GM12864 (cell line): ENCODE results near the gene FZD8.
A peak's percentile ranks its signal among the peaks of the same experiment; 100 is the strongest.

Experiments used
- DNase-seq: peaks from one replicate; pipeline ENCODE4 v3.0.0-alpha.2; 2011; ENCODE audit warnings: low read depth
- H3K4me3 ChIP-seq: 2 replicates; pipeline ENCODE4 v1.5.1; 2011; ENCODE audit warnings: mild to moderate bottlenecking, low read depth, low read length, control low read depth
- TF ChIP-seq, protein P1 (sequence below): IDR thresholded peaks from 2 replicates; pipeline ENCODE4 v1.5.1; 2011; ENCODE audit warnings: low read depth, mild to moderate bottlenecking, moderate library complexity, low read length, control low read depth, inconsistent platforms; ENCODE audit errors: missing control alignments

FZD8 gene

DNA sequence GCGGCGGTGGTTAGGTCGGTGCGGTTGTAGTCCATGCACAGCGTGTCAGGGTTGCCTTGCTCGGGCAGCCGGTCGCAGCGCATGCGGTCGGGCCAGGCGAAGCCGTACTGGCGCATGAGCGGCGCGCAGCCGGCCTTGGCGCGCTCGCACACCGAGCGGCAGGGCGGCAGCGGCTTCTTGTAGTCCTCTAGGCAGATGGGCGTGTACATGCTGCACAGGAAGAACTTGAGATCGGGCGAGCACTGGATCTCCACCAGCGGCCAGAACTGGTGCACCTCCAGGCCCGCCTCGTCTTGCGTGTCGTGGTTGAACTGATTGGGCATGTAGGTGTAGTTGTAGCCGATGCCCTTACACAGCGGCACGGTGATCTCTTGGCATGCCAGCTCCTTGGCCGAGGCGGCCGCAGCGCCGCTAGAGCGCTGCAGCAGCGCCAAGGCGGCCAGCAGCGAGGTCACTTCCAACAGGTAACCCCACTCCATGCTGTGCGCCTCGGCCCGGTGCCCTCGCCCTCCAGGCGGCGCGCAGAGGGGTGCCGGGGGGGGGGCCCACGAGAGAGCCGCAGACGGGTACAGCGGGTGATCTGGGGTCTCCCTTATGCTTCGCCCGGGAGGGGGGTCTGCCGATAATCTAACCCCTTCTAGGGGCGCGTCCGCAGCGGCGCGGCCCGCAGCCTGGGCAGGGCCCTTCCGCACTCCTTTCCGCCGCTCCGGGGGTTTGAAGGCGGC, 983 bp downstream of the FZD8 start:
- DNase-seq: peak; percentile 15
- H3K4me3 ChIP-seq: peak overlapping the region; percentile 58
- TF ChIP-seq, protein P1, sequence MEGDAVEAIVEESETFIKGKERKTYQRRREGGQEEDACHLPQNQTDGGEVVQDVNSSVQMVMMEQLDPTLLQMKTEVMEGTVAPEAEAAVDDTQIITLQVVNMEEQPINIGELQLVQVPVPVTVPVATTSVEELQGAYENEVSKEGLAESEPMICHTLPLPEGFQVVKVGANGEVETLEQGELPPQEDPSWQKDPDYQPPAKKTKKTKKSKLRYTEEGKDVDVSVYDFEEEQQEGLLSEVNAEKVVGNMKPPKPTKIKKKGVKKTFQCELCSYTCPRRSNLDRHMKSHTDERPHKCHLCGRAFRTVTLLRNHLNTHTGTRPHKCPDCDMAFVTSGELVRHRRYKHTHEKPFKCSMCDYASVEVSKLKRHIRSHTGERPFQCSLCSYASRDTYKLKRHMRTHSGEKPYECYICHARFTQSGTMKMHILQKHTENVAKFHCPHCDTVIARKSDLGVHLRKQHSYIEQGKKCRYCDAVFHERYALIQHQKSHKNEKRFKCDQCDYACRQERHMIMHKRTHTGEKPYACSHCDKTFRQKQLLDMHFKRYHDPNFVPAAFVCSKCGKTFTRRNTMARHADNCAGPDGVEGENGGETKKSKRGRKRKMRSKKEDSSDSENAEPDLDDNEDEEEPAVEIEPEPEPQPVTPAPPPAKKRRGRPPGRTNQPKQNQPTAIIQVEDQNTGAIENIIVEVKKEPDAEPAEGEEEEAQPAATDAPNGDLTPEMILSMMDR: no peak

DNA sequence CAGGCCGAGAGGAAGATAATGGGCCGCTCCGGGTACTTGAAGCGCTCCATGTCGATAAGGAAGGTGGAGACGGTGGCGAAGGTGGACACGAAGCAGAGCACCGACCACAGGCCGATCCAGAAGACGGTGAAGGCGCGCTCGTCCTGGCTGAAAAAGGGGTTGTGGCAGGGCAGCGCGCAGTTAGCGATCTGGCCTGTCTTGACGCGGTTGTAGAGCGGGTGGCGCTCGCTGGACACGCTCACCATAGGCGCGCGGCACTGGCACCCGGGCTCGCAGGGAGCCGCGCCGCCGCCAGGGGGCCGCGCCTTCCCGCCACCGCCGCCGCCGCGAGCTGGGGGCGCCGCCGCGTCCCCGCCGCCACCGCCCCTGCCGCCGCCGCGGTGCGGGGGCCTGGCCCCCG, 1.6 kb downstream of the FZD8 start:
- no peak overlapping the region for H3K4me3 ChIP-seq
- TF ChIP-seq, protein P1: peak; percentile 36
- no peak for DNase-seq

DNA sequence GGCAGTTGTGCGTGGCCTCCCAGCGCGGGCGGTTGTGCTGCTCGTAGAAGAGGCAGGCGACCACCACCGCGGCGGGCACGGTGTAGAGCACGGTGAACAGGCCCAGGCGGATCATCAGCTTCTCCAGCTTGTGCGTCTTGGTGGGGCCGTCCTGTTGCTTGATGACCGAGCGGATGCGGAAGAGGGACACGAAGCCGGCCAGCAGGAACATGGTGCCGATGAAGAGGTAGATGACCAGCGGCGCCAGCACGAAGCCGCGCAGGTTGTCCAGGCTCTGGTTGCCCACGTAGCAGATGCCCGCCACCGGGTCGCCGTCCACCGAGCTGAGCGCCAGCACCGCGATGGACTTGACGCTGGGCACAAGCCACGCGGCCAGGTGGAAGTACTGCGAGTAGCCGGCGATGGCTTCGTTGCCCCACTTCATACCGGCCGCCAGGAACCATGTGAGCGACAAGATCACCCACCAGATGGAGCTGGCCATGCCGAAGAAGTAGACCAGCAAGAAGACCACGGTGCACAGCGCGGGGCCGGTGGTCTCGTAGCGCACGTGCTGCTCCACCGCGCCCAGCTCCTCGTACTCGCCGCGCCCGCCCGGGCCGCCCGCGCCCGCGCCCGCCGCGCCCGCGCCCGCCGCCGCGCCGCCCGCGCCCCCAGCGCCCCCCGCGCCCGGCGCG, 2.2 kb downstream of the FZD8 start:
- TF ChIP-seq, protein P1: no peak
- no peak for DNase-seq
- no peak overlapping the region for H3K4me3 ChIP-seq

DNA sequence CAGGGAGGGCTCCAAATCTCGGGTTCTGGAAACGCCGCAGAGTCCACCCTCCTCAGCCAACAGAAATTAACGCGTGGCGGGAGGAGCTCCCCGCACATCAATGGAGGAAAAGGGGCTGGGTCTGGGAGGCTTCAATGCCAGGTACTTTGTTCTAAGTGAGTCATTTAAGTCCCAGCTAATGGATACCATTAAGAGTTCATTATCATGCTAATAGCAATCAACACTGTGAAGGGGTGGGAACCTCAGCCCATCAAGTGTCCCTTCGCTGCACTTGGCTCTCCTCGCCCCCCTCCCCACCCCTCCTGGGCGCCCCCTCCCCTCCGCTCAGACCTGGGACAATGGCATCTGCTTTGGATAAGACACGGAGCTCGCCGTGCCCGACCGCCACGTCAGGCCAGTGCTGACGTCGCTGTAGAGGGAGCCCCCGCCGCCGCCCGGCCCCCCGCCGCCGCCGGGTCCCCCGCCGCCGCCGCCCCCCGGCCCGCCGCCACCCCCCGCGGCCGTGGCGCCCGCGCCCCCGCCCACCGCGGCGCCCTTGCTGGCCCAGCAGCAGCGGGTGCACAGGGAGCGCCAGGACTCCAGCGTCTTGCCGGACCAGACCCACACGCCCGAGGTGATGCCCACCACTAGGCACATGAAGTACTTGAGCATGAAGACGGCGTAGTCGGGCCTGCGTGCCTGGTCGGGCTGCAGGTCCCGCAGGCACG, 2.9 kb downstream of the FZD8 start:
- DNase-seq: no peak
- TF ChIP-seq, protein P1: no peak
- no peak overlapping the region for H3K4me3 ChIP-seq

DNA sequence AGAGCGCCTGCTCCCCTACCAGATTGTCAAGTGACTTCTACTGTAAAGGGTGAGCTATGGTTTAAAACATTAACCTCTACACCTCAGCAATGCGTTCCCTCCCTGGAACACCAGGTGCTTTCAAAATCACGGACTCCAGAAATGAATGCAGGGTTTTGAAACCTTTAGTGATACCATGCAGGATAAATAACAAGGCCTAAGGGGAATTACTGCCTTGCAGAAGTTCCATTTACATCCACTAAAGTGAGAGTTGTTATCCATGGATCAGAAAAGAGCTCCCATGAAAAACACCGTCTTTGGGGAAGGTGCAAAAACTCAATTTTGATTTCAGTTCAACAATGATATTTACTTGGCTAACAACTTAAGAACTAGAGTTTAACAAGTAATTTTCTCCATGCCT, 4.0 kb downstream of the FZD8 start:
- no peak overlapping the region for H3K4me3 ChIP-seq
- DNase-seq: no peak
- TF ChIP-seq, protein P1: no peak

DNA sequence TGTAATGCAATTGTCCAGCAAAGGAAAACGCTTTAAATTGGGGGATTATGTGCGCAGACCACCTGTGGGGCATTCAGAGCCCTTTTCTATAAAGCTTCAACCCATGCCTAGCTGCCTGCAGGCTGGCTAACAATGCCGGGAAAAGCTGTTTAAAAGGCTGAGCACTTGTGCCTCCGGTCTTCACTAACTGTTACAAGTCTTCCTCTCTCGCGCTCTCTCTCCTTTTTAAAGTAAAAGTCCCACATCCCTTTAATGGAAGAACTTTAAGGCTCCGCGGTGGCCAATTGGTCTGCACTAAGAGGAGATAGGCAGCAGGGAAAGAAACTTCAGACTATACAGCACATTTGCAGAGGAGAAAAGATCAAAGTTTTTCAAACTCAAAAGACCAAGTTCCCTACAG, 4.6 kb downstream of the FZD8 start:
- H3K4me3 ChIP-seq: no peak overlapping the region
- TF ChIP-seq, protein P1: no peak
- no peak for DNase-seq
